ENCODE data around the gene MEMO1.
"Not testable (repeated sequence)": the region's sequence is repeated elsewhere in the genome, so short reads cannot be mapped to it uniquely, and the experiment has no call there.

The MEMO1 gene

GRCh38 chr2:31997653-31998052, 13.2 kb downstream of the MEMO1 start:
- no peak for DNase-seq

- DNase-seq: no peak
These were observed 14.1 kb downstream of the MEMO1 start for GRCh38 chr2:31996571-31997150.

- DNase-seq: no peak
These were observed 17.9 kb downstream of the MEMO1 start for GRCh38 chr2:31992934-31993333.

GRCh38 chr2:31992025-31992579, 18.7 kb downstream of the MEMO1 start:
- DNase-seq: no peak

- no peak for DNase-seq
These were observed 20.9 kb downstream of the MEMO1 start for GRCh38 chr2:31989946-31990345.

- no peak for DNase-seq
These were observed 23.2 kb downstream of the MEMO1 start for GRCh38 chr2:31987454-31988220.

- no peak for DNase-seq
These were observed 23.9 kb downstream of the MEMO1 start for GRCh38 chr2:31986906-31987305.

- DNase-seq: no peak
These were observed 26.9 kb downstream of the MEMO1 start for GRCh38 chr2:31983762-31984467.

GRCh38 chr2:31980674-31981356, 30.0 kb downstream of the MEMO1 start:
- DNase-seq: no peak

GRCh38 chr2:31979956-31980355, 30.9 kb downstream of the MEMO1 start:
- no peak for DNase-seq

- DNase-seq: no peak
These were observed 31.8 kb downstream of the MEMO1 start for GRCh38 chr2:31979018-31979417.

GRCh38 chr2:31978436-31978835, 32.4 kb downstream of the MEMO1 start:
- DNase-seq: no peak

GRCh38 chr2:31973665-31974064, 37.1 kb downstream of the MEMO1 start:
- DNase-seq: no peak

GRCh38 chr2:31972059-31972458, 38.7 kb downstream of the MEMO1 start:
- no peak for DNase-seq

GRCh38 chr2:31969178-31969577, 41.6 kb downstream of the MEMO1 start:
- DNase-seq: no peak

GRCh38 chr2:31967790-31968189, 43.0 kb downstream of the MEMO1 start:
- no peak for DNase-seq

GRCh38 chr2:31966402-31966801, 44.4 kb downstream of the MEMO1 start:
- DNase-seq: not testable (repeated sequence)

- no peak for DNase-seq
These were observed 45.7 kb downstream of the MEMO1 start for GRCh38 chr2:31965094-31965493.

- no peak for DNase-seq
These were observed 47.9 kb downstream of the MEMO1 start for GRCh38 chr2:31962757-31963361.

- no peak for DNase-seq
These were observed 52.6 kb downstream of the MEMO1 start for GRCh38 chr2:31958140-31958717.

GRCh38 chr2:31957354-31958139, 53.3 kb downstream of the MEMO1 start:
- no peak for DNase-seq

- DNase-seq: not testable (repeated sequence)
These were observed 53.9 kb downstream of the MEMO1 start for GRCh38 chr2:31956934-31957333.
